ENCODE measurements around the gene SLC24A3. TPM values are rescaled to one million over a fixed set of nuclear protein-coding genes. Genes with fewer than 3 reads are reported as not detected.

Gene SLC24A3
- total RNA-seq, 2 experiments from 2014 or later, result not detected

GRCh38 chr20:19401096-19401495 lies 188.7 kb downstream of the SLC24A3 start:
- DNase-seq, result no peak
- H3K4me3 Mint-ChIP-seq, result no peak overlapping the region
- H3K27me3 Mint-ChIP-seq (ENCODE audit: low read depth), result peaks cover 3% of the 10 kb centered on the region
- CTCF ChIA-PET, result no interaction called here
- no peaks in the 10 kb centered on the region for H3K36me3 Mint-ChIP-seq (ENCODE audit: low read depth)
- H3K4me1 Mint-ChIP-seq (ENCODE audit: low read depth), result no peaks in the 10 kb centered on the region
- no peak overlapping the region for H3K27ac Mint-ChIP-seq
- H3K9me3 Mint-ChIP-seq, result peaks cover 13% of the 10 kb centered on the region
- intact Hi-C loops (cut with micrococcal nuclease), result no loop called here

- no peaks in the 10 kb centered on the region for H3K4me1 Mint-ChIP-seq (ENCODE audit: low read depth)
- CTCF ChIA-PET, result no interaction called here
- intact Hi-C loops (cut with micrococcal nuclease), result no loop called here
- H3K27ac Mint-ChIP-seq, result no peak overlapping the region
- DNase-seq, result no peak
- no peak overlapping the region for H3K4me3 Mint-ChIP-seq
- H3K27me3 Mint-ChIP-seq (ENCODE audit: low read depth), result peaks cover 5% of the 10 kb centered on the region
- H3K9me3 Mint-ChIP-seq, result peaks cover 10% of the 10 kb centered on the region
- no peaks in the 10 kb centered on the region for H3K36me3 Mint-ChIP-seq (ENCODE audit: low read depth)
Measured at GRCh38 chr20:19403549-19403948, 191.1 kb downstream of the SLC24A3 start.

GRCh38 chr20:19404826-19405225 lies 192.4 kb downstream of the SLC24A3 start:
- H3K4me3 Mint-ChIP-seq, result no peak overlapping the region
- CTCF ChIA-PET, result no interaction called here
- peaks cover 5% of the 10 kb centered on the region for H3K9me3 Mint-ChIP-seq
- no peak for DNase-seq
- H3K4me1 Mint-ChIP-seq (ENCODE audit: low read depth), result no peaks in the 10 kb centered on the region
- no peak overlapping the region for H3K27ac Mint-ChIP-seq
- peaks cover 5% of the 10 kb centered on the region for H3K27me3 Mint-ChIP-seq (ENCODE audit: low read depth)
- intact Hi-C loops (cut with micrococcal nuclease), result no loop called here
- no peaks in the 10 kb centered on the region for H3K36me3 Mint-ChIP-seq (ENCODE audit: low read depth)

- H3K9me3 Mint-ChIP-seq, result no peaks in the 10 kb centered on the region
- DNase-seq, result no peak
- H3K36me3 Mint-ChIP-seq (ENCODE audit: low read depth), result no peaks in the 10 kb centered on the region
- no peak overlapping the region for H3K4me3 Mint-ChIP-seq
- H3K27me3 Mint-ChIP-seq (ENCODE audit: low read depth), result peaks cover 7% of the 10 kb centered on the region
- intact Hi-C loops (cut with micrococcal nuclease), result no loop called here
- CTCF ChIA-PET, result no interaction called here
- no peaks in the 10 kb centered on the region for H3K4me1 Mint-ChIP-seq (ENCODE audit: low read depth)
- no peak overlapping the region for H3K27ac Mint-ChIP-seq
Measured at GRCh38 chr20:19405958-19406357, 193.5 kb downstream of the SLC24A3 start.

- H3K27me3 Mint-ChIP-seq (ENCODE audit: low read depth), result peaks cover 7% of the 10 kb centered on the region
- no peaks in the 10 kb centered on the region for H3K9me3 Mint-ChIP-seq
- H3K4me3 Mint-ChIP-seq, result no peak overlapping the region
- intact Hi-C loops (cut with micrococcal nuclease), result no loop called here
- H3K4me1 Mint-ChIP-seq (ENCODE audit: low read depth), result no peaks in the 10 kb centered on the region
- H3K36me3 Mint-ChIP-seq (ENCODE audit: low read depth), result no peaks in the 10 kb centered on the region
- no peak for DNase-seq
- H3K27ac Mint-ChIP-seq, result no peak overlapping the region
- CTCF ChIA-PET, result no interaction called here
Measured at GRCh38 chr20:19406381-19406780, 193.9 kb downstream of the SLC24A3 start.

GRCh38 chr20:19407196-19407595 lies 194.8 kb downstream of the SLC24A3 start:
- DNase-seq, result no peak
- Mint-ChIP-seq H3K36me3 (ENCODE audit: low read depth) (no peaks in the 10 kb centered on the region), H3K9me3 (no peaks in the 10 kb centered on the region), H3K4me3 (no peak overlapping the region), H3K27ac (no peak overlapping the region), H3K27me3 (ENCODE audit: low read depth) (peaks cover 4% of the 10 kb centered on the region), H3K4me1 (ENCODE audit: low read depth) (no peaks in the 10 kb centered on the region)
- intact Hi-C loops (cut with micrococcal nuclease), result no loop called here
- CTCF ChIA-PET, result no interaction called here

- Mint-ChIP-seq H3K4me1 (ENCODE audit: low read depth) (no peaks in the 10 kb centered on the region), H3K9me3 (no peaks in the 10 kb centered on the region), H3K27me3 (ENCODE audit: low read depth) (peaks cover 4% of the 10 kb centered on the region), H3K36me3 (ENCODE audit: low read depth) (no peaks in the 10 kb centered on the region), H3K4me3 (no peak overlapping the region), H3K27ac (no peak overlapping the region)
- no peak for DNase-seq
- intact Hi-C loops (cut with micrococcal nuclease), result no loop called here
- CTCF ChIA-PET, result no interaction called here
Measured at GRCh38 chr20:19407736-19408135, 195.3 kb downstream of the SLC24A3 start.

- intact Hi-C loops (cut with micrococcal nuclease), result no loop called here
- Mint-ChIP-seq H3K27me3 (ENCODE audit: low read depth) (peaks cover 4% of the 10 kb centered on the region), H3K36me3 (ENCODE audit: low read depth) (no peaks in the 10 kb centered on the region), H3K4me1 (ENCODE audit: low read depth) (no peaks in the 10 kb centered on the region), H3K9me3 (no peaks in the 10 kb centered on the region), H3K4me3 (no peak overlapping the region), H3K27ac (no peak overlapping the region)
- CTCF ChIA-PET, result interaction anchor here (1.2 kb wide), 1 partner anchor 167 kb away, joined by 4 read pairs; no protein-coding TSS in a partner anchor
- DNase-seq, result no peak
Measured at GRCh38 chr20:19408971-19409370, 196.5 kb downstream of the SLC24A3 start.

- no peak overlapping the region for H3K4me3 Mint-ChIP-seq
- intact Hi-C loops (cut with micrococcal nuclease), result no loop called here
- H3K9me3 Mint-ChIP-seq, result no peaks in the 10 kb centered on the region
- peaks cover 4% of the 10 kb centered on the region for H3K27me3 Mint-ChIP-seq (ENCODE audit: low read depth)
- H3K4me1 Mint-ChIP-seq (ENCODE audit: low read depth), result no peaks in the 10 kb centered on the region
- CTCF ChIA-PET, result no interaction called here
- no peak overlapping the region for H3K27ac Mint-ChIP-seq
- H3K36me3 Mint-ChIP-seq (ENCODE audit: low read depth), result no peaks in the 10 kb centered on the region
- no peak for DNase-seq
Measured at GRCh38 chr20:19411811-19412210, 199.4 kb downstream of the SLC24A3 start.

- DNase-seq, result no peak
- CTCF ChIA-PET, result no interaction called here
- H3K36me3 Mint-ChIP-seq (ENCODE audit: low read depth), result no peaks in the 10 kb centered on the region
- no peaks in the 10 kb centered on the region for H3K4me1 Mint-ChIP-seq (ENCODE audit: low read depth)
- intact Hi-C loops (cut with micrococcal nuclease), result no loop called here
- peaks cover 3% of the 10 kb centered on the region for H3K27me3 Mint-ChIP-seq (ENCODE audit: low read depth)
- H3K27ac Mint-ChIP-seq, result no peak overlapping the region
- H3K4me3 Mint-ChIP-seq, result no peak overlapping the region
- H3K9me3 Mint-ChIP-seq, result no peaks in the 10 kb centered on the region
Measured at GRCh38 chr20:19412254-19412653, 199.8 kb downstream of the SLC24A3 start.

GRCh38 chr20:19414600-19414999 lies 202.2 kb downstream of the SLC24A3 start:
- Mint-ChIP-seq H3K4me1 (ENCODE audit: low read depth) (no peaks in the 10 kb centered on the region), H3K27me3 (ENCODE audit: low read depth) (peaks cover 3% of the 10 kb centered on the region), H3K27ac (no peak overlapping the region), H3K4me3 (no peak overlapping the region), H3K36me3 (ENCODE audit: low read depth) (no peaks in the 10 kb centered on the region), H3K9me3 (peaks cover 2% of the 10 kb centered on the region)
- intact Hi-C loops (cut with micrococcal nuclease), result no loop called here
- DNase-seq, result no peak
- CTCF ChIA-PET, result interaction anchor here (0.6 kb wide), 1 partner anchor 55 kb away, joined by 3 read pairs; no protein-coding TSS in a partner anchor

- Mint-ChIP-seq H3K27ac (no peak overlapping the region), H3K9me3 (peaks cover 2% of the 10 kb centered on the region), H3K4me3 (no peak overlapping the region), H3K27me3 (ENCODE audit: low read depth) (no peaks in the 10 kb centered on the region), H3K4me1 (ENCODE audit: low read depth) (no peaks in the 10 kb centered on the region), H3K36me3 (ENCODE audit: low read depth) (no peaks in the 10 kb centered on the region)
- DNase-seq, result no peak
- intact Hi-C loops (cut with micrococcal nuclease), result no loop called here
- CTCF ChIA-PET, result no interaction called here
Measured at GRCh38 chr20:19415786-19416185, 203.3 kb downstream of the SLC24A3 start.

GRCh38 chr20:19416627-19417026 lies 204.2 kb downstream of the SLC24A3 start:
- no peak overlapping the region for H3K4me3 Mint-ChIP-seq
- H3K4me1 Mint-ChIP-seq (ENCODE audit: low read depth), result no peaks in the 10 kb centered on the region
- CTCF ChIA-PET, result no interaction called here
- no peaks in the 10 kb centered on the region for H3K36me3 Mint-ChIP-seq (ENCODE audit: low read depth)
- H3K27ac Mint-ChIP-seq, result no peak overlapping the region
- intact Hi-C loops (cut with micrococcal nuclease), result no loop called here
- peaks cover 6% of the 10 kb centered on the region for H3K9me3 Mint-ChIP-seq
- H3K27me3 Mint-ChIP-seq (ENCODE audit: low read depth), result no peaks in the 10 kb centered on the region
- DNase-seq, result no peak

- Mint-ChIP-seq H3K9me3 (peaks cover 6% of the 10 kb centered on the region), H3K36me3 (ENCODE audit: low read depth) (no peaks in the 10 kb centered on the region), H3K27ac (no peak overlapping the region), H3K27me3 (ENCODE audit: low read depth) (no peaks in the 10 kb centered on the region), H3K4me3 (no peak overlapping the region), H3K4me1 (ENCODE audit: low read depth) (no peaks in the 10 kb centered on the region)
- intact Hi-C loops (cut with micrococcal nuclease), result no loop called here
- DNase-seq, result no peak
- CTCF ChIA-PET, result no interaction called here
Measured at GRCh38 chr20:19419396-19419795, 207.0 kb downstream of the SLC24A3 start.

All from activated naive CD4-positive, alpha-beta T cell treated with anti-CD3 and anti-CD28 coated beads for 36 hours (primary cell).